Prostate gland (tissue), 2 donors: ENCODE results near the gene ASTL.

Experiments
- POLR2A ChIP-seq: fragments of 450-650 bp; IDR thresholded peaks from one replicate; pipeline ENCODE4 v1.6.1; 2016; ENCODE audit warnings: antibody characterized with exemption, mild to moderate bottlenecking
- TF ChIP-seq, protein P1 (sequence below), 4 experiments: fragments of 200-600 bp in 2 of 4; fragments of 450-650 bp in 2 of 4; sonication (generic) in 2 of 4; IDR thresholded peaks; 1 replicate in 3 of 4; 2 replicates in 1 of 4; pipeline ENCODE4 v1.5.1; 2016 to 2019; ENCODE audit warnings: antibody characterized with exemption in 4 of 4, mild to moderate bottlenecking in 2 of 4, moderate library complexity in 2 of 4

DNA sequence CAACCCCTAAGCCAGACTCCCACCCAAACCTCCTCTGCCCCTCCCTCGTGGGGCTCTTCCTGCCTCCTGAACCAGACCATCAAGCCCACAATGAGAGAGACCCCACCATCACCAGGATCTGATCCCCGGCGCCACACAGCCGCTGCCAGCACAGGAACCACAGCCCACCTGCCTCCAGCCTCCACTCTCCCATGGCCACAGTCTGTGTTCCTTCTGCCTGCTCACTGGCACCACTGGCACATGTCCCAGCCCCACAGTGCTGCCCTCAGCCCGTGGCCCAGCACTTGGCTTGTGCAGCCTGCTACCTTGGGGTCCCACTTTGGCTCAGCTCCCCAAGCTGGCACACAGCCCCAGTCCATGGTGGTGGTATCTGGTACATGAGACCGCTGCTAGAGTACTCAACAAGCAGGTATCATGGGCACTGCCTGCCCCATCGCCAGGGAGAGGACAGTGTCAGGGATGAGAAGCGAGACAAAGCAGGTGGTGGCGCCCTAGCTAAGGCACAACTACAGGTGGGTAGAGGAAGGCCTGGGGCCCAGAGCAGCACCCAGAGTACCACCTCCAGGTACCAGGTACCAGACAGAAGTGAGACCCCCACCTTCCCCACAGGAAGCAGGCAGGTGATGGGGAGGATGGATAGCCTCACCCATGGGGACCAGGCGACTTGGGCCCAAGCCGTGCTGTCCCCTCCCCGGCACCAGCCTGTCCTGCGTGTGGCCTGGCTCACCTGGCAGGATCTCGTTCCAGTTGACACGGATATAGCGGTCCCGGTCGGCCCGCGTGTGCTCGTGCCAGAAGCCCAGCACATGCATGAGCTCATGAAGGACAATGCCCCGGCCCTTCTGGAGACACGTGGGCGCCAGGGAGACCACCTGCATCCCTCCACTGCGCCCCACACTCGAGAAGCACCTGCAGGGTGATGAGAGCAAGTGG, 6.2 kb downstream of the ASTL start:
- TF ChIP-seq POLR2A = no peak
- TF ChIP-seq, protein P1, sequence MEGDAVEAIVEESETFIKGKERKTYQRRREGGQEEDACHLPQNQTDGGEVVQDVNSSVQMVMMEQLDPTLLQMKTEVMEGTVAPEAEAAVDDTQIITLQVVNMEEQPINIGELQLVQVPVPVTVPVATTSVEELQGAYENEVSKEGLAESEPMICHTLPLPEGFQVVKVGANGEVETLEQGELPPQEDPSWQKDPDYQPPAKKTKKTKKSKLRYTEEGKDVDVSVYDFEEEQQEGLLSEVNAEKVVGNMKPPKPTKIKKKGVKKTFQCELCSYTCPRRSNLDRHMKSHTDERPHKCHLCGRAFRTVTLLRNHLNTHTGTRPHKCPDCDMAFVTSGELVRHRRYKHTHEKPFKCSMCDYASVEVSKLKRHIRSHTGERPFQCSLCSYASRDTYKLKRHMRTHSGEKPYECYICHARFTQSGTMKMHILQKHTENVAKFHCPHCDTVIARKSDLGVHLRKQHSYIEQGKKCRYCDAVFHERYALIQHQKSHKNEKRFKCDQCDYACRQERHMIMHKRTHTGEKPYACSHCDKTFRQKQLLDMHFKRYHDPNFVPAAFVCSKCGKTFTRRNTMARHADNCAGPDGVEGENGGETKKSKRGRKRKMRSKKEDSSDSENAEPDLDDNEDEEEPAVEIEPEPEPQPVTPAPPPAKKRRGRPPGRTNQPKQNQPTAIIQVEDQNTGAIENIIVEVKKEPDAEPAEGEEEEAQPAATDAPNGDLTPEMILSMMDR (IDR thresholded peaks at IDR 0.05) = no peak
